ENCODE data around the gene AGAP2. TPM values are rescaled to one million over a fixed set of nuclear protein-coding genes. Genes with fewer than 3 reads are reported as not detected.
"Not testable (repeated sequence)": the region's sequence is repeated elsewhere in the genome, so short reads cannot be mapped to it uniquely, and the experiment has no call there.

AGAP2 gene
- total RNA-seq, 1 experiment from 2014 or later = 1.5 TPM

- no peak for DNase-seq (ENCODE audit: low read depth, low spot score)
- in situ Hi-C loops (cut with HindIII; ENCODE audit: low pct_unique_long_range_greater_than_20kb, low sequenced_read_pairs) = no loop called here
Measured at GRCh38 chr12:57719777-57720605, 18.6 kb downstream of the AGAP2 start.

GRCh38 chr12:57718641-57719528 lies 19.7 kb downstream of the AGAP2 start:
- in situ Hi-C loops (cut with HindIII; ENCODE audit: low pct_unique_long_range_greater_than_20kb, low sequenced_read_pairs) = no loop called here
- no peak for DNase-seq (ENCODE audit: low read depth, low spot score)

DNA sequence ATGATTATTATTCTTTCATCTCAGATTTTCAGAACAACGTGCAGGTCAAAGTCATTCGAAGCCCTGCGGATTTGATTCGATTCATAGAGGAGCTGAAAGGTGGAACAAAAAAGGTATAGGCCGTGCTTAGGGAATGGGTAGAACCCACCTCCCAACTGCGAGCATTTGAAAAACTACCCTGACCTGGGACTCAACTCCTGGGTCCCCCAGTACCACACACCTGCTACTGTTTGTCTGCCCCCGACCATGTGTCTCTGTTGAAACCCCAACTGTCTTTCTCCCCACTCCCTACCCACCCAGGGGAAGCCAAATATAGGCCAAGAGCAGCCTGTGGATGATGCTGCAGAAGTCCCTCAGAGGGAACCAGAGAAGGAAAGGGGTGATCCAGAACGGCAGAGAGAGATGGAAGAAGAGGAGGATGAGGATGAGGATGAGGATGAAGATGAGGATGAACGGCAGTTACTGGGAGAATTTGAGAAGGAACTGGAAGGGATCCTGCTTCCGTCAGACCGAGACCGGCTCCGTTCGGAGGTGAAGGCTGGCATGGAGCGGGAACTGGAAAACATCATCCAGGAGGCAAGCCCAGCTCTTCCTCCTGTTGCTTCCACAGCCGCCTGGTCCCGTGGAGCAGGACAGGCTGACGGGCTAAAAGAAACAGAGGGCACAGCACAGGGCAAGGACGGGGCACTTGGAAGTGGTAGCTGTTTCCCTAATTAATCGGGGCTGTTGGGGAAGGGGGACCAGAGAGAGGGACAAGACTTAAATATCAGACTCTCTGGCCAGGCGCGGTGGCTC lies 20.5 kb downstream of the AGAP2 start:
- no peak for DNase-seq (ENCODE audit: low read depth, low spot score)
- in situ Hi-C loops (cut with HindIII; ENCODE audit: low pct_unique_long_range_greater_than_20kb, low sequenced_read_pairs) = no loop called here

DNA sequence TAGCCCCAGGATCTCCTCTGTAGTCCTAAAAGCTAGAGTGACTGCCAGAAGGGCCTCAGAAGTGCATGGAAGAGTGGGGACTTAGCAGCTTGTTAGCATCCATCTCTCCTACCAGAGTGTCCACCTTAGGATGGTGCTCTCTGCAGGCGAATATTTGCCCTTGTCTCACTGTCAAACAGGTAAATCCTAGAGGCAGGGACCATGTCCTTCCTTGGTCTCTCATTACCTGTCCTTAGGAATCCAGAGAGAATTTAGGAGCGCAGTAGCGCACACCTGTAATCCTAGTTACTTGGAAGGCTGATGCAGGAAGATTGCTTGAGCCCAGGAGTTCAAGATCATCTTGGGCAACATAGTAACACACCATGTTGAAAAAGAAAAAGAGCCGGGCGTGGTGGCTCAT lies 21.4 kb downstream of the AGAP2 start:
- in situ Hi-C loops (cut with HindIII; ENCODE audit: low pct_unique_long_range_greater_than_20kb, low sequenced_read_pairs) = no loop called here
- no peak for DNase-seq (ENCODE audit: low read depth, low spot score)

DNA sequence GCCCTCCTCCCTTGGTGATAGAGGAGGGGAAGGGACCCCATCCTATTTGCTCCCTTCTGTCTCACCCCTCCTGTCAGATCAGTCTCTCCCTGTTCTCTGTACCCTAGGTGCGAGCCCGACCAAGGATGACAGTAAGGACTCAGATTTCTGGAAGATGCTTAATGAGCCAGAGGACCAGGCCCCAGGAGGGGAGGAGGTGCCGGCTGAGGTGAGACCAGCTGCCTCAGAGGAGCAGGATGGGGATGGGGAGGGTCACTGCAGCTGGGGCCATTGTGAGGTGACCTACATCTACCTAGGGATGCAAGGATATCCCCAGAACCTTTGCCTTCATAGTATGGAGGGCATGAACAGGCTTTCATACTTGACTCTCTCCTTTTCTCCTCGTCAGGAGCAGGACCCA lies 22.2 kb downstream of the AGAP2 start:
- in situ Hi-C loops (cut with HindIII; ENCODE audit: low pct_unique_long_range_greater_than_20kb, low sequenced_read_pairs) = no loop called here
- DNase-seq (ENCODE audit: low read depth, low spot score) = no peak

GRCh38 chr12:57715786-57716185 lies 22.8 kb downstream of the AGAP2 start:
- DNase-seq (ENCODE audit: low read depth, low spot score) = no peak
- in situ Hi-C loops (cut with HindIII; ENCODE audit: low pct_unique_long_range_greater_than_20kb, low sequenced_read_pairs) = no loop called here

DNA sequence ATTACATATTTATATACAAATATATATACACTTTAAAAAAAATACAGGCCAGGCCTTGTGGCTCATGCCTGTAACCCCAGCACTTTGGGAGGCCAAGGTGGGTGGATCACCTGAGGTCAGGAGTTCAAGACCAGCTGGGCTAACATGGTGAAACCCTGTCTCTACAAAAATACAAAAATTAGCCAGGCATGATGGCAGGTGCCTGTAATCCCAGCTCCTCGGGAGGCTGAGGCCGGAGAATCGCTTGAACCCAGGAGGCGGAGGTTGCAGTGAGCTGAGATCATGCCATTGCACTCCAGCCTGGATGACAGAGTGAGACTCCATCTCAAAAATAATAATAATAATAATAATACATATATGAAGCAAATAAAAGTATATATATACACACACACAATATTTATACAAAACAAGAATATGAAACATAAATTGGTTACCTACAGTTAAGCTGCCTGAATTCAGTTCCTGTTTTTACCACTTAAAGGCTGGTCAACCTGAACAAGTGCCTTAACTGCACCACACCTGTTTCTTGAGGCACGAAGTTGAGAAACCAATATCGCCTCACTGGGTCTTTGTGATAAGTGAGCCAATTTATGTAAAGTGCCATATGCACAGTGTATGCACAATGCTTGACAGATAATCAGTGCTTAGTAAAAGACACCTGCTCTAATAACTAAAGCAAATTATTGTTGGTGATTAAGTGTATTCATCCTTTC lies 23.4 kb downstream of the AGAP2 start:
- DNase-seq (ENCODE audit: low read depth, low spot score); in situ Hi-C loops (cut with HindIII; ENCODE audit: low pct_unique_long_range_greater_than_20kb, low sequenced_read_pairs): not testable (repeated sequence)

GRCh38 chr12:57713209-57713608 lies 25.3 kb downstream of the AGAP2 start:
- in situ Hi-C loops (cut with HindIII; ENCODE audit: low pct_unique_long_range_greater_than_20kb, low sequenced_read_pairs) = no loop called here
- no peak for DNase-seq (ENCODE audit: low read depth, low spot score)

DNA sequence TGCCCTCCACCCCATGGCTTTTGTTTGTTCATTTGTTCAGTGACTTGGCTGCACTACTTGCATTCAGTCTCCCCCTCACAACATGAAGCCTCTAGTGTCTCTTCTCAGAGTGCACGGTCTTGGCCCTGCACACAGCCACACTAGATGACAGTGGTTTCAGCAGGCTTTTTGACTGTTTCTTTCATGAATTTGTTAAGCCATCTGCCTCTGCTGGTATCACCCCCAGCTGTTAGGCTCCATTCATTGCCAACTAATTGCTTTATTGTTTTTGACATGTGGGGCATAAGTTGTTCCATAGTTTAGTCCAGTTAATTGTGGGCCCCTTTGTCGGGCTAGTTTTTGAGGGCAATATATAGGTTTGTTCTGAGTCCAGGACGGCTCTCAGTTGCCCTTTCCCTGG lies 25.8 kb downstream of the AGAP2 start:
- DNase-seq (ENCODE audit: low read depth, low spot score) = no peak
- in situ Hi-C loops (cut with HindIII; ENCODE audit: low pct_unique_long_range_greater_than_20kb, low sequenced_read_pairs) = no loop called here

- DNase-seq (ENCODE audit: low read depth, low spot score) = no peak
- in situ Hi-C loops (cut with HindIII; ENCODE audit: low pct_unique_long_range_greater_than_20kb, low sequenced_read_pairs) = no loop called here
Measured at GRCh38 chr12:57708296-57708695, 30.2 kb downstream of the AGAP2 start.

GRCh38 chr12:57707250-57707649 lies 31.3 kb downstream of the AGAP2 start:
- DNase-seq (ENCODE audit: low read depth, low spot score) = no peak
- in situ Hi-C loops (cut with HindIII; ENCODE audit: low pct_unique_long_range_greater_than_20kb, low sequenced_read_pairs) = no loop called here

DNA sequence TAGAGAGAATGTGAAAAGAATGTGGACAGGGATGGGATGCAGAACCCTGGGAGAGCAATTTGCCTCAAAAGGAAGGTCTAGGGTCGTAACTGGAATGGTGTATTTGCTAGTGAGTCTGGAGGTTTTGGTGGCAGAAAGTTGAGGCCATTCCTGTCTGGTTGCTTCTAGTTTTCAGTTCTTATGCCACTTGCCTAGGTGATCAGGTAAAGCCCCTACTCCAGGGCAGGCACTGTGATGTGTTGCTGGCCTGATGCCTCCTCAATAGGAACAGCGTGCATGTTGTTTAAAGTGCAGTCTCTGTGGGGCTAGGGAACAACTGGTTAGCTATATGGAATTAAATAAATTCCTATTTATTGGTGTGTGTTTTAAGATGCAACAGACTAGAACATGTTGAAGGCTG lies 38.2 kb downstream of the AGAP2 start:
- in situ Hi-C loops (cut with HindIII; ENCODE audit: low pct_unique_long_range_greater_than_20kb, low sequenced_read_pairs) = no loop called here

GRCh38 chr12:57698414-57698813 lies 40.1 kb downstream of the AGAP2 start:
- in situ Hi-C loops (cut with HindIII; ENCODE audit: low pct_unique_long_range_greater_than_20kb, low sequenced_read_pairs) = no loop called here
- DNase-seq (ENCODE audit: low read depth, low spot score) = no peak

More for the DNA sequence above, 38.2 kb downstream of the AGAP2 start:
- DNase-seq (ENCODE audit: low read depth, low spot score) = no peak

GRCh38 chr12:57697076-57697475 lies 41.5 kb downstream of the AGAP2 start:
- in situ Hi-C loops (cut with HindIII; ENCODE audit: low pct_unique_long_range_greater_than_20kb, low sequenced_read_pairs) = no loop called here
- no peak for DNase-seq (ENCODE audit: low read depth, low spot score)

DNA sequence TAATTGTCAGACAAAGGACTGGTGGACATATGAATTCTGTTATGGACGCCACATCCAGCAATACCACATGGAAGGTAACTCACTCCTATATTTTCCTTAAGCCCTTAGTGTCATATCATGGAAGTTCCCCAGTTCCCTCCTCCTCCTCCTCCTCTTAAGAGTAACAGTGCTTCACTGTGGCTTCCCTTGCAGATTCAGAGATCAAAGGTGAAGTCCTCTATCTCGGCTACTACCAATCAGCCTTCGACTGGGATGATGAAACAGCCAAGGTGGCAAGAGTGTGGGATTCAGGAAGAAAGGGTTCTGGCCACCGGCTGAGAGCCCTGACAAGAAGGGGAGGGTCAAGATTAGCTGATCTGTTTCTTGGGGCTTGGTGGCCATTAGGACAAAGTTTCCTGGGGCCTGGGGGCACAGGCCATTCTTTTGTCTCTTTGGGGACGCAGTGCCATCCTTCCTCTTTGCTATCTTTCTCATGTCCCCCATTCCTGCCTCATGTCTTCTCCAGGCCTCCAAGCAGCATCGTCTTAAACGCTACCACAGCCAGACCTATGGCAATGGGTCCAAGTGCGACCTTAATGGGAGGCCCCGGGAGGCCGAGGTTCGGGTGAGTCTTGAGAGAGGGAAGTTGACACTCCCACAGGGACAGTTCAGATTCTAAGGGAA lies 42.6 kb downstream of the AGAP2 start:
- in situ Hi-C loops (cut with HindIII; ENCODE audit: low pct_unique_long_range_greater_than_20kb, low sequenced_read_pairs) = no loop called here
- DNase-seq (ENCODE audit: low read depth, low spot score) = no peak

DNA sequence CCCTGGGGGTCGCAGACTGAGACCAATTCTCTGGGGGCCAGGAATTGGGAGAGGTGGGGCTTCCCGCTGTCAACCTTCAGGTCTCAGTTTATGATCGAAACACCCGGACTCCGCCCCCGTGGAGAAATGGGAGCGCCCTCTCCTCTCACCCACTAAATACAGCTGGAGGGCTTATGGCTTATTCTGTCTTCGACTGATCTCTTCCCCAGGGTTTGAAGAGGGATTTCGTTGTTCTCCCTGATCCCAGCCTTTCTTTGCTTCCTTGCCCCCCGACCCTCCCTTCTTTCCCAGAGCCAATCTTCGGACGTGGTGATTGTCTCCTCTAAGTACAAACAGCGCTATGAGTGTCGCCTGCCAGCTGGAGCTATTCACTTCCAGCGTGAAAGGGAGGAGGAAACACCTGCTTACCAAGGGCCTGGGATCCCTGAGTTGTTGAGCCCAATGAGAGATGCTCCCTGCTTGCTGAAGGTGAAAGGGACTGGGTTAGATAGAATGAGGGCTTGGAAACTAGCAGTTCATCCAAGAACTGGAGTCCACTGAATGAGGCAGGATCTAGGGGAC lies 44.0 kb downstream of the AGAP2 start:
- in situ Hi-C loops (cut with HindIII; ENCODE audit: low pct_unique_long_range_greater_than_20kb, low sequenced_read_pairs) = no loop called here
- no peak for DNase-seq (ENCODE audit: low read depth, low spot score)
